Uterus (tissue), 2 donors: ENCODE results near the gene ACOXL.

Experiments used
- CTCF ChIP-seq, 4 experiments: fragments of 200-600 bp in 2 of 4; fragments of 450-650 bp in 2 of 4; sonication (generic) in 2 of 4; IDR thresholded peaks; one replicate each; pipeline ENCODE4 v1.5.1; 2016 to 2019; ENCODE audit warnings: antibody characterized with exemption in 4 of 4, mild to moderate bottlenecking in 2 of 4, moderate library complexity in 1 of 4
- POLR2A ChIP-seq, 2 donors: fragments of 450-650 bp; IDR thresholded peaks; one replicate each; pipeline ENCODE4 v1.6.1; 2016; ENCODE audit warnings: antibody characterized with exemption in 2 of 2, mild to moderate bottlenecking in 1 of 2, moderate library complexity in 1 of 2

- TF ChIP-seq CTCF (IDR thresholded peaks at IDR 0.05) (no peak), POLR2A (IDR thresholded peaks at IDR 0.05) (no peak)
Measured at GRCh38 chr2:110910423-110910822, 178.1 kb downstream of the ACOXL start.
